ENCODE results near the gene GDF7.

Gene GDF7

DNA sequence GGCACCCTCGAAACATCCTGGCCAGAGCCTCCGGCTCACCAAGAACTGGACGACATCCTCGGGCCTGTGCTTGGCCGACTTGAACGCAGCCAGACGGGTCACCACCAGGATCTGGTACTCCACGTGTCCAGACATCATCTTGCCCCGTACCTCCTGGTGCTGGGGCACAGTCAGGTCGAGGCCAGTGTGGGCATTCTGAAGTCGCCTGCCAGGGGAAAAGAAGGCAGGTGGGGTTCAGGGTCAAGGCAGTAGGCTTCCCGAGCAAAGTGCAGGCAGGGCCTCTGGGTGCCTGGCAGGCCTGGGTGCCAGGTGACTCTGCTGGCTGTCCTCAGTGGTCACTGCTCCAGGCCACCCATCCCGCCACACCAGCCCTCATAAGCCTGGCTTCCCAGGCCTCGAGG lies 21.6 kb upstream of the GDF7 start:
- WGBS (ENCODE audit: insufficient coverage, insufficient read length), result no CpG with 5 or more reads among the region's 14 CpGs
- no peak overlapping the region for H3K4me3 ChIP-seq (ENCODE audit: low read length)
- no peaks in the 10 kb centered on the region; the same call in 1 of the 2 replicates for H3K36me3 ChIP-seq (ENCODE audit: control insufficient read depth, insufficient read depth, low read length)
- H3K4me1 ChIP-seq (ENCODE audit: control insufficient read depth, insufficient read depth, low read length), result no peaks in the 10 kb centered on the region
- no peak overlapping the region for H3K27ac ChIP-seq (ENCODE audit: low read length)
- no peaks in the 10 kb centered on the region for H3K9me3 ChIP-seq (ENCODE audit: control insufficient read depth, insufficient read depth, low read length)
- no peaks in the 10 kb centered on the region for H3K27me3 ChIP-seq (ENCODE audit: control insufficient read depth, insufficient read depth, low read length)
- DNase-seq (ENCODE audit: low read depth, low spot score), result no peak

DNA sequence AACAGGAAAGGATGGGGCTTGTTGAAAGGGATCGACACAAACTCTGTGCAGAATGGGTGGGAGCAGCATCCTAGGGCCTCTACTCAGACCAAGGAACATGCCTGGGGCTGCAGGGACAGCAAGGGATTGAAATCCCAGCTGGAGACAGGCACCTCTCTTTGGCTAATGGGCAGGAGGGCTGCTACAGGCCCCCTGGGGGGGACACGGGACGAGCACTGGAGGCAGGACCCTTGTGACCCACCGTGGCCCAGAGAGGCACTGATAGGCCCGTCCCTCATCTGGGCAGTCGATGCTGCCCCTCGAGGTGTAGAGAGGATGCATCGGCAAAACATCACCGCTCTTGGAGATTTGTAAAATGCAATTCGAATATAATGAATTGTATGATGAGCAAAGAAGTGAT lies 21.2 kb upstream of the GDF7 start:
- no peaks in the 10 kb centered on the region; the same call in 1 of the 2 replicates for H3K36me3 ChIP-seq (ENCODE audit: control insufficient read depth, insufficient read depth, low read length)
- no peak overlapping the region for H3K4me3 ChIP-seq (ENCODE audit: low read length)
- H3K27ac ChIP-seq (ENCODE audit: low read length), result no peak overlapping the region
- WGBS (ENCODE audit: insufficient coverage, insufficient read length), result no CpG with 5 or more reads among the region's 10 CpGs
- H3K4me1 ChIP-seq (ENCODE audit: control insufficient read depth, insufficient read depth, low read length), result no peaks in the 10 kb centered on the region
- DNase-seq (ENCODE audit: low read depth, low spot score), result no peak
- H3K9me3 ChIP-seq (ENCODE audit: control insufficient read depth, insufficient read depth, low read length), result no peaks in the 10 kb centered on the region
- H3K27me3 ChIP-seq (ENCODE audit: control insufficient read depth, insufficient read depth, low read length), result no peaks in the 10 kb centered on the region

DNA sequence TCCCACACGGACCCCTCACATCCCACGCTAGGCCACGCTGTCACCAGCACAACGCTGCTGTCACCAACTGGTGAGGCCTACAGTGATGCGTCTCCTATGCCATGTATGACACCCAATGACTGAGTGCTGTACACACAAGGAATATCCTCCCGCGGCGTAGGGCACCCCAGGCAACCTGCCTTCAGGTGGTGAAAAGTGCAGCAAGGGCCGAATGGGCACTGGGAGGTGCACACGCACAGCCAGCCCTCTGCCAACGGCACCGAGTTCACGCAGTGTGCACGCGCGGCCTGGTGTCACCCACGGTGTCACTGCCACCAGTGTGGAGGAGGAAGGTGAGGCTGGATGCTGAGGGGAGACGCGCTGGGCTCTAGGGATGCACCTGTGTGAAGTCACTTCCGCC lies 20.5 kb upstream of the GDF7 start:
- Histone ChIP-seq H3K27ac (ENCODE audit: low read length) (no peak overlapping the region), H3K27me3 (ENCODE audit: control insufficient read depth, insufficient read depth, low read length) (no peaks in the 10 kb centered on the region), H3K36me3 (ENCODE audit: control insufficient read depth, insufficient read depth, low read length) (no peaks in the 10 kb centered on the region; the same call in 1 of the 2 replicates), H3K9me3 (ENCODE audit: control insufficient read depth, insufficient read depth, low read length) (no peaks in the 10 kb centered on the region), H3K4me3 (ENCODE audit: low read length) (no peak overlapping the region), H3K4me1 (ENCODE audit: control insufficient read depth, insufficient read depth, low read length) (no peaks in the 10 kb centered on the region)
- DNase-seq (ENCODE audit: low read depth, low spot score), result no peak
- WGBS (ENCODE audit: insufficient coverage, insufficient read length), result no CpG with 5 or more reads among the region's 20 CpGs

DNA sequence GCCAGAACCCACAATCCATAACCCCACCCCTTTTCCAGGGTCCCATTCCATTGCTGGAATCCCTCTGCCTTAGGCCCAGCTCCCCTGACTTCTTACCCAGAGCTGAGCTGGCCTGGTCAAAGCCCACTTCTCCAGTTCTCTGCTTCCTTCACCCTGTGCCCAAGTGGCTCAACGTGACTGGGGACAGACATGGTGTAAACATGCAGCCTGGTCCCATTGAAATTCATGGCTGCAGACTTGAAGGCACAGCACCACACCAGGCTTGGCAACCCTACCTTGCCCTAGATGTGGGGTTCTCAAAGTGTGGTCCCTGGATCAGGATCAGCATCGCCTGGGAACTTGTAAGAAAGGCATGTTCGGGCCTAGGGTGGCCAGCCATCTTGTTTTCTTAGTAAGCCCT lies 19.7 kb upstream of the GDF7 start:
- Histone ChIP-seq H3K4me1 (ENCODE audit: control insufficient read depth, insufficient read depth, low read length) (peaks cover 2% of the 10 kb centered on the region; the same call in 1 of the 2 replicates), H3K9me3 (ENCODE audit: control insufficient read depth, insufficient read depth, low read length) (no peaks in the 10 kb centered on the region), H3K27ac (ENCODE audit: low read length) (no peak overlapping the region), H3K36me3 (ENCODE audit: control insufficient read depth, insufficient read depth, low read length) (no peaks in the 10 kb centered on the region; the same call in 1 of the 2 replicates), H3K4me3 (ENCODE audit: low read length) (no peak overlapping the region), H3K27me3 (ENCODE audit: control insufficient read depth, insufficient read depth, low read length) (no peaks in the 10 kb centered on the region)
- DNase-seq (ENCODE audit: low read depth, low spot score), result no peak
- no CpG with 5 or more reads among the region's 3 CpGs for WGBS (ENCODE audit: insufficient coverage, insufficient read length)

DNA sequence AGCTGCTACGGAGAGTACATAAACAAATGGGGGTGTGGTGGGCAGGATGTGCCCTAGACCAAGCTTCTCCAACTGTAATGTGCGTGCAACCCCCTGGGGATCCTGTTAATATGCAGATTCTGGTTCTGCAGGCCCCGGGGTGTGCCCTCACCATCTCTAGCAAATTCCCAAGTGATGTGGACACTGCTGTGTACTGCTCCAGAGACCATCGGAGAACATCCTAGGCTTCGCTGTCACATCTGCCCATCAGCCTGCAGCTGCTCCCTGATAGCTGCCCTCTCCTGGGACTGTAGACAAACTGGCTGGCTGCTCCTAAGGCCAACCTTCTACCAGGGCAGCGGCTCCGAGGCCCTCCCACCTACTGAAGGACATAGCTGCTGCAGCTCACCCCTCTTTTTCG lies 19.2 kb upstream of the GDF7 start:
- Histone ChIP-seq H3K27ac (ENCODE audit: low read length) (no peak overlapping the region), H3K4me1 (ENCODE audit: control insufficient read depth, insufficient read depth, low read length) (peaks cover 2% of the 10 kb centered on the region; the same call in 1 of the 2 replicates), H3K4me3 (ENCODE audit: low read length) (no peak overlapping the region), H3K9me3 (ENCODE audit: control insufficient read depth, insufficient read depth, low read length) (no peaks in the 10 kb centered on the region), H3K36me3 (ENCODE audit: control insufficient read depth, insufficient read depth, low read length) (no peaks in the 10 kb centered on the region; the same call in 1 of the 2 replicates), H3K27me3 (ENCODE audit: control insufficient read depth, insufficient read depth, low read length) (no peaks in the 10 kb centered on the region)
- WGBS (ENCODE audit: insufficient coverage, insufficient read length), result no CpG with 5 or more reads among the region's 8 CpGs
- no peak for DNase-seq (ENCODE audit: low read depth, low spot score)

- Histone ChIP-seq H3K27ac (ENCODE audit: low read length) (no peak overlapping the region), H3K27me3 (ENCODE audit: control insufficient read depth, insufficient read depth, low read length) (no peaks in the 10 kb centered on the region), H3K36me3 (ENCODE audit: control insufficient read depth, insufficient read depth, low read length) (no peaks in the 10 kb centered on the region; the same call in 1 of the 2 replicates), H3K4me1 (ENCODE audit: control insufficient read depth, insufficient read depth, low read length) (peaks cover 2% of the 10 kb centered on the region; the same call in 1 of the 2 replicates), H3K9me3 (ENCODE audit: control insufficient read depth, insufficient read depth, low read length) (no peaks in the 10 kb centered on the region), H3K4me3 (ENCODE audit: low read length) (no peak overlapping the region)
- DNase-seq (ENCODE audit: low read depth, low spot score), result no peak
- WGBS (ENCODE audit: insufficient coverage, insufficient read length), result no CpG with 5 or more reads among the region's 4 CpGs
Measured at GRCh38 chr2:20648206-20648605, 18.7 kb upstream of the GDF7 start.

- no peak overlapping the region for H3K27ac ChIP-seq (ENCODE audit: low read length)
- H3K27me3 ChIP-seq (ENCODE audit: control insufficient read depth, insufficient read depth, low read length), result no peaks in the 10 kb centered on the region
- no CpG with 5 or more reads among the region's 9 CpGs for WGBS (ENCODE audit: insufficient coverage, insufficient read length)
- H3K4me1 ChIP-seq (ENCODE audit: control insufficient read depth, insufficient read depth, low read length), result peaks cover 2% of the 10 kb centered on the region; the same call in 1 of the 2 replicates
- H3K36me3 ChIP-seq (ENCODE audit: control insufficient read depth, insufficient read depth, low read length), result no peaks in the 10 kb centered on the region; the same call in 1 of the 2 replicates
- DNase-seq (ENCODE audit: low read depth, low spot score), result no peak
- no peak overlapping the region for H3K4me3 ChIP-seq (ENCODE audit: low read length)
- no peaks in the 10 kb centered on the region for H3K9me3 ChIP-seq (ENCODE audit: control insufficient read depth, insufficient read depth, low read length)
Measured at GRCh38 chr2:20648831-20649230, 18.1 kb upstream of the GDF7 start.

DNA sequence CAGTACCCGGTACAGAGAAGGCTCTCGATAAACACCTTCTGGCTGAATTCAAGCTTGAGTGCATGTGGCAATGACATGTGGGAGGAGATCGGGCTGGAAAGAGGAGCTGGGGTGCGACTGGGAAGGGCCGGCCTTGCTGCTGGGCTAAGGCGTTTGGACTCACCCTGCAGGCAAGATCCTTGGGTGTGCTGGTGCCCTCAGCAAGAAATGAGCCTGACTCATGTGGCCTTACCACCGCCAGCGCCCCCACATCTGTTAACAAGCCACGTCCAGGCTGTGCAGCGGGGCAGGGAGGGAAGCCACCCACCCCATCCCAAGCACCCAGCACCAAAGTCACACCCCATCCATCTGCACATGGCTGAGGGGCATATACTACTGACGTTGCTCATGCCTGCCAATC lies 17.4 kb upstream of the GDF7 start:
- Histone ChIP-seq H3K27me3 (ENCODE audit: control insufficient read depth, insufficient read depth, low read length) (no peaks in the 10 kb centered on the region), H3K9me3 (ENCODE audit: control insufficient read depth, insufficient read depth, low read length) (no peaks in the 10 kb centered on the region), H3K4me1 (ENCODE audit: control insufficient read depth, insufficient read depth, low read length) (peaks cover 2% of the 10 kb centered on the region; the same call in 1 of the 2 replicates), H3K27ac (ENCODE audit: low read length) (no peak overlapping the region), H3K36me3 (ENCODE audit: control insufficient read depth, insufficient read depth, low read length) (no peaks in the 10 kb centered on the region; the same call in 1 of the 2 replicates), H3K4me3 (ENCODE audit: low read length) (no peak overlapping the region)
- WGBS (ENCODE audit: insufficient coverage, insufficient read length), result no CpG with 5 or more reads among the region's 11 CpGs
- DNase-seq (ENCODE audit: low read depth, low spot score), result no peak

GRCh38 chr2:20649976-20650375 lies 17.0 kb upstream of the GDF7 start:
- Histone ChIP-seq H3K4me1 (ENCODE audit: control insufficient read depth, insufficient read depth, low read length) (peaks cover 2% of the 10 kb centered on the region; the same call in 1 of the 2 replicates), H3K27me3 (ENCODE audit: control insufficient read depth, insufficient read depth, low read length) (no peaks in the 10 kb centered on the region), H3K27ac (ENCODE audit: low read length) (no peak overlapping the region), H3K36me3 (ENCODE audit: control insufficient read depth, insufficient read depth, low read length) (no peaks in the 10 kb centered on the region; the same call in 1 of the 2 replicates), H3K9me3 (ENCODE audit: control insufficient read depth, insufficient read depth, low read length) (no peaks in the 10 kb centered on the region), H3K4me3 (ENCODE audit: low read length) (peak overlapping the region; percentile 57; the same call in 1 of the 2 replicates)
- DNase-seq (ENCODE audit: low read depth, low spot score), result no peak
- no CpG with 5 or more reads among the region's 7 CpGs for WGBS (ENCODE audit: insufficient coverage, insufficient read length)

- Histone ChIP-seq H3K27ac (ENCODE audit: low read length) (no peak overlapping the region), H3K4me1 (ENCODE audit: control insufficient read depth, insufficient read depth, low read length) (peaks cover 2% of the 10 kb centered on the region; the same call in 1 of the 2 replicates), H3K27me3 (ENCODE audit: control insufficient read depth, insufficient read depth, low read length) (no peaks in the 10 kb centered on the region), H3K9me3 (ENCODE audit: control insufficient read depth, insufficient read depth, low read length) (no peaks in the 10 kb centered on the region), H3K36me3 (ENCODE audit: control insufficient read depth, insufficient read depth, low read length) (no peaks in the 10 kb centered on the region; the same call in 1 of the 2 replicates), H3K4me3 (ENCODE audit: low read length) (peak overlapping the region; percentile 57; the same call in 1 of the 2 replicates)
- WGBS (ENCODE audit: insufficient coverage, insufficient read length), result no CpG with 5 or more reads among the region's 19 CpGs
- DNase-seq (ENCODE audit: low read depth, low spot score), result no peak
Measured at GRCh38 chr2:20650393-20650876, 16.5 kb upstream of the GDF7 start.
